Mucosa of rectum (tissue), 2 donors: ENCODE measurements around the gene POLR3G.

Experiments used
- H3K27ac ChIP-seq, 2 donors: one replicate each; pipeline ENCODE4 v1.7.0; 2013; ENCODE audit warnings: inconsistent platforms in 2 of 2, low read depth in 2 of 2, low read length in 2 of 2
- H3K27me3 ChIP-seq, 2 donors: one replicate each; pipeline ENCODE4 v1.7.0; 2013; ENCODE audit warnings: low read length in 2 of 2; ENCODE audit not compliant: control insufficient read depth in 2 of 2, insufficient read depth in 2 of 2
- H3K36me3 ChIP-seq, 2 donors: one replicate each; pipeline ENCODE4 v1.7.0; 2013; ENCODE audit warnings: low read length in 2 of 2; ENCODE audit not compliant: control insufficient read depth in 2 of 2, insufficient read depth in 2 of 2
- H3K4me1 ChIP-seq, 2 donors: one replicate each; pipeline ENCODE4 v1.7.0; 2013; ENCODE audit warnings: low read length in 2 of 2, mild to moderate bottlenecking in 1 of 2; ENCODE audit not compliant: control insufficient read depth in 2 of 2, insufficient read depth in 2 of 2
- H3K4me3 ChIP-seq, 2 donors: one replicate each; pipeline ENCODE4 v1.7.0; 2013; ENCODE audit warnings: low read length in 2 of 2
- H3K9ac ChIP-seq, 2 donors: one replicate each; pipeline ENCODE4 v1.7.0; 2013; ENCODE audit warnings: low read length in 2 of 2, low read depth in 1 of 2, mild to moderate bottlenecking in 1 of 2
- H3K9me3 ChIP-seq, 2 donors: one replicate each; pipeline ENCODE4 v1.7.0; 2013; ENCODE audit warnings: low read length in 2 of 2; ENCODE audit not compliant: control insufficient read depth in 2 of 2
- donor health status: healthy.
- donor health status: Normal muscosa, but diverticular disease.

Gene POLR3G

GRCh38 chr5:90560771-90561170 lies 86.1 kb downstream of the POLR3G start:
- Histone ChIP-seq H3K27me3 (peaks cover 3 to 8% of the 10 kb centered on the region in 2 donors), H3K9ac (no peak overlapping the region), H3K4me1 (peaks cover 0 to 11% of the 10 kb centered on the region in 2 donors), H3K36me3 (no peaks in the 10 kb centered on the region), H3K4me3 (no peak overlapping the region), H3K27ac (no peak overlapping the region), H3K9me3 (no peaks in the 10 kb centered on the region)

DNA sequence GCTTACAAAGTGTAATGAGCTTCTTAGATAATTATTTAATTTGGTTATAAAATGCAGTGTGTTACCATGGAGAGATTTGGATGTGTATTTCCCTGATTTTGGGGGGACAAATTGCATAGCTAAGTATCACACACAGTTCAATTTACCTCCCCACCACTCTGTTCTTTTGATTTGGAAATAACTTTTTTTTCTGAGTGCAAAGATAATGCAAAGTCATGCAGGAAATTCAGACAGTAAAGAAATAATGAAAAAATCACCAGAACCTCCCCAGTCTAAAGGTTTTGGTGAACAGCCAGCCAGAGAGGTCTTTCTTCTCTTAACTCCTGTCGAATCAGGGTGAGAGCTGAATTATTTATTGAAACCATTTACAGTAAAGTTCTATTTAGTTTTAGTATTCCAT lies 87.1 kb downstream of the POLR3G start:
- Histone ChIP-seq H3K27me3 (peaks cover 3 to 8% of the 10 kb centered on the region in 2 donors), H3K27ac (no peak overlapping the region), H3K9me3 (no peaks in the 10 kb centered on the region), H3K36me3 (no peaks in the 10 kb centered on the region), H3K9ac (no peak overlapping the region), H3K4me3 (no peak overlapping the region), H3K4me1 (peaks cover 0 to 11% of the 10 kb centered on the region in 2 donors)

GRCh38 chr5:90562341-90562740 lies 87.7 kb downstream of the POLR3G start:
- Histone ChIP-seq H3K4me1 (peaks cover 0 to 11% of the 10 kb centered on the region in 2 donors), H3K27me3 (peaks cover 3 to 6% of the 10 kb centered on the region in 2 donors), H3K36me3 (no peaks in the 10 kb centered on the region), H3K9ac (no peak overlapping the region), H3K9me3 (no peaks in the 10 kb centered on the region), H3K4me3 (no peak overlapping the region), H3K27ac (no peak overlapping the region)

DNA sequence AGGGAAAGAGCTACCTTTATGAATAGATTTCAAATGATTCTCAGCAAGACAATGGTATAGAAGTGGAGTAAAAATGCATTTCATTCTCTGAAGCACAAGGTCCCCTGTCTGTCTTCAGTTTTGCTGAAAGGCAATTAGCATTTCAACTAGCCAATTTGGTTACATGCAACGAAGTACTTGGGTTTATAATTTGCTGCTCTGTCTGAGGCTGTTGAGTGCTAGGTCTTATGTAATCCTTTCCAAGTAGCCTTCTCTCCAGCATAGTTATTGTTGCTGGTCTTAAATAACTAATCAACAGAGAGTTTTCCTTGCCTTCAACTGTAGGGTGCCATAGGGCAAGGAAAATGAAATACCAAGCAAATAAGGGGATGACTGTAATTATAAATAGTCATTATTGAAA lies 88.4 kb downstream of the POLR3G start:
- no peaks in the 10 kb centered on the region for H3K36me3 ChIP-seq
- H3K9ac ChIP-seq = no peak overlapping the region
- H3K27ac ChIP-seq = no peak overlapping the region
- H3K4me3 ChIP-seq = no peak overlapping the region
- H3K4me1 ChIP-seq = peaks cover 0 to 8% of the 10 kb centered on the region in 2 donors
- H3K27me3 ChIP-seq = peaks cover 0 to 3% of the 10 kb centered on the region in 2 donors
- H3K9me3 ChIP-seq = no peaks in the 10 kb centered on the region
